CD4-positive, alpha-beta T cell treated with Interleukin-10 for 1 hour (primary cell): Measurements from ENCODE around the gene TOMM40.

Source experiments
- DNase-seq: peaks from one replicate; pipeline ENCODE4 v3.0.0-alpha.2; 2020

TOMM40 gene

DNA sequence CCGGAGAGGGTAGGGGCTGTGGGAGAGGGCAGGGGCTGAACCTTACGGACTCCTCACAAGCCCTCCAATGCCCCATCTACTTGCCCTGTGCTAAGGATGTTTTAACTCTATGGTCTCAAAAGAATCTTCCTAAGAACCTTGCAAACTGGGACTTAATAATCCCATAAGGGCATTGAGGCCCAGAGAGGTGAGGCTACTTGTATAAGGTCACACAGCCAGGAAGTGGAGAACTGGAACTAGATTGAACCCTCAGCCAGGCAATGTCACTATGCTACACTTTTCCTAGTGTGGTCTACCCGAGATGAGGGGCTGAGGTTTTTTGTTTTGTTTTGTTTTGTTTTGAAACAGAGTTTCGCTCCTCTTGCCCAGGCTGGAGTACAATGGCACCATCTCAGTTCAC lies 40.5 kb downstream of the TOMM40 start:
- no peak for DNase-seq

DNA sequence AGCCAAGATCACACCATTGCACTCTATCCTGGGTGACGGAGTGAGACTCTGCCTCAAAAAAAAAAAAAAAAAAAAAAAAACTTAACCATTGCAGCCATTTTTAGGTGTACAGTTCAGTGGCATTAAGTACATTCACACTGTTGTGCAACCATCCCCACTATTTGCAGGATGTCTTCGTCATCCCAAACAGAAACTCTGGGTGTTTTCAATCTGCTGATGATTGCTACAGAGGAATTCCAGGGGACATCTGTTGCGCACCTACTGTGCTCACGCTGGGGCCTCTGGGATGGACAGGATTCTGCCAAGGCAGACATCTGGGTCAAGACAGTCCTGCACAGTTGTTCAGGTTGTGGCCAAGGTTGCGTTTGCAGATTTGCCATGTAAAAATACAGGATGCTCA lies 48.6 kb downstream of the TOMM40 start:
- DNase-seq = no peak

DNA sequence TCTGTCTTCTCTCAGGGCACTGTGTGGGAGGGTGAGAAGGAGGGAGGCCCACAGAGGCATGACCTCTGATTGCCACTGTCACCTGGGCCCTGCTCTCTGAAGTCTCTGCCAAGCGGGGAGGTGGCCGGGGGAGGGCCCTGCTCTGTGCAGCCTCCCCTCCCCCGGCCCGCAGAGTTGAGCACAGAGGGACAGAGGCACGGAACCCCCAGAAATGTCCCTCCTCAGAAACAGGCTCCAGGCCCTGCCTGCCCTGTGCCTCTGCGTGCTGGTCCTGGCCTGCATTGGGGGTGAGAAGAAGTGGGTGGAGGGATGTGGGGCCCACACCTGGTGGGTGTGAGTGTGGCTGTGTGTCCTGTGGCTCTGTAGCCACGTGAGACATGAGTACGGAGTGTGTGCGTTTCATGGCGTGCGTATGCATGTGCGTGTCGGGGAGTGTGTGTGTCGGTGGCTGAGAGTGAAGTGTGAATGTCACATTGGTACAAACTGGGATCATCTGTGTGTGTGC lies 51.1 kb downstream of the TOMM40 start, which contains the start of gene APOC4:
APOC4 (plus strand) TSS at position 171 of the 505 bp plus-strand sequence; CDS start at position 212, 41 bp downstream.
- no peak for DNase-seq

DNA sequence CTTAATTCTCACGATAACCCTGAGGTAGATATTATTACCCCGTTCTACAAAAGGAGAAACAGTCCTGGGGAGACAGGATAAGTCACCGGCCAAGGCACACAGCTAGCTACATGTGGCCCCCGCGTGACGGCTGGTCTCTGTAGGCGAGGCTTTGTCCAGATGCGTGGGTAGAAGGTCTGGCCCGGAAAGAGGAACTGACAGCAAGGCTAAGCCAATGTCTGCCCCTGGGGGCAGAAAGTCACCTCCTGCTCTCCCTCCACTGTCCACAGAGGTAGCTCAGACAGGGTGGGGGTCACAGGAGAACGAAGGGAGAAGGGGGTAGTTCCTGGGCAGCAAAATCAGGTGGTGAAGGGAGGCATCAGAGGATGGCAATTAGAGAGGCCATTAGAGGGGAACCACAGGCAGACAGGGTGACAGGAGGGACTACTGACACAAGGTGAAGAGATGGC lies 52.8 kb downstream of the TOMM40 start:
- no peak for DNase-seq

DNA sequence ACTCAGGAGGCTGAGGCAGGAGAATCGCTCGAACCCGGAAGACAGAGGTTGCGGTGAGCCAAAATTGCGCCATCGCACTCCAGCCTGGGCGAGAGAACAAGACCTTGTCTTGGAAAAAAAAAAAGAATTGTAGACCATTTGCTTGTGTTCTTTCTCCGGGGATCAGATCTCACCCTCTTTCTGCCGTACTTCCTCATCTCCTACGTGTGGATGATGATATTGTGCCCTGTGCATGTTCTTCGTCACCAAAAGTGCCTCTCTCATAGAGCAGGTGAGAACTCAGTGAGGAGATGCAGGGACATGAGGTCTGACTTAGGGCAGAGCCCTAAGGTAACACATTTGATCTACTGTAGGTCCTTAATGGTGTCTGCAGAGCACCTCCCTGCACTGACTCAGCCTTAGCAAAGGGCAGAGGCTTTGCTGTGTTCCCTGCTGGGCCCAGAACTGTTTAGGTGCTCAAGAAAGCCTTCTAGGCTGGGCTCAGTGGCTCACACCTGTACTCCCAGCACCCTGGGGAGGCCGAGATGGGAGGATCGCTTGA lies 56.1 kb downstream of the TOMM40 start:
- DNase-seq = no peak

DNA sequence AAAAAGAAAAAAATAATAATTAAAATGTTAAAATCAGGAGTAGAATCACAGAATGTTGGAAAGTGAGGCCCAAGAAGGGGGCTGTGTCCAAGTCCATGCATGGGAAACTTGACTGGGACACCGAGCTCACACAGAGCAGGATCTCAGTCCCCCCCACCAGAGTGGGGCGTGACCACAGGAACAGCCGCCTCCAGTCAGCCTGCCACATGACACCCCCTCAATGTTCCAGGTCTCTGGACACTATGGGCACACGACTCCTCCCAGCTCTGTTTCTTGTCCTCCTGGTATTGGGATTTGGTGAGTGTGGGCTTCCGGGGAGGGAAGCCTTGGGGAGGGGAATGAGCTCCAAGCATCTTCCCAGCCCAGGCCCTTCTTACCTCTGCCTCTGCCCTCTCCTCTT lies 57.2 kb downstream of the TOMM40 start:
- no peak for DNase-seq

DNA sequence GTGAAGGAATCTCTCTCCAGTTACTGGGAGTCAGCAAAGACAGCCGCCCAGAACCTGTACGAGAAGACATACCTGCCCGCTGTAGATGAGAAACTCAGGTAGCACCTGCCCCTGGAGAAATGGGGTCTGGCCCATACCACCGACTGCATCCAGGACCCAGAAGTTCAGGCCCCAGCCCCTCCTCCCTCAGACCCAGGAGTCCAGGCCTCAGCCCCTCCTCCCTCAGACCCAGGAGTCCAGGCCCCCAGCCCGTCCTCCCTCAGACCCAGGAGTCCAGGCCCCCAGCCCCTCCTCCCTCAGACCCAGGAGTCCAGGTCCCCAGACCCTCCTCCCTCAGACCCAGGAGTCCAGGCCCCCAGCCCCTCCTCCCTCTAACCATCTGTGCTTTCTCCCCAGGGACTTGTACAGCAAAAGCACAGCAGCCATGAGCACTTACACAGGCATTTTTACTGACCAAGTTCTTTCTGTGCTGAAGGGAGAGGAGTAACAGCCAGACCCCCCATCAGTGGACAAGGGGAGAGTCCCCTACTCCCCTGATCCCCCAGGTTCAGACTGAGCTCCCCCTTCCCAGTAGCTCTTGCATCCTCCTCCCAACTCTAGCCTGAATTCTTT lies 57.8 kb downstream of the TOMM40 start:
- no peak for DNase-seq

DNA sequence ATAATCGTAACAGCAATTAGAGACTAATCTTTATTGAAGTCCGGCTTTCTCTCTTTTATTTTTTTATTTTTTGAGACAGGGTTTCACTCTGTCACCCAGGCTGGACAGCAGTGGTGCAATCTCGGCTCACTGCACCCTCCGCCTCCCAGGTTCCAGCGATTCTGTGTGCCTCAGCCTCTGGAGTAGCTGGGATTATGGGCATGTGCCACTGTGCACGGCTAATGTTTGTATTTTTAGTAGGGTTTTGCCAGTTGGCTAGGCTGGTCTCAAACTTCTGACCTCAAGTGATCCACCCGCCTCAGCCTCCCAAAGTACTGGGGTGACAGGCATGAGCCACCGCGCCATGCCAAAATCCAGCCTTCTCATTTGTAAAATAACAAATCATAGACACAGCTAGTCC lies 58.5 kb downstream of the TOMM40 start:
- no peak for DNase-seq

DNA sequence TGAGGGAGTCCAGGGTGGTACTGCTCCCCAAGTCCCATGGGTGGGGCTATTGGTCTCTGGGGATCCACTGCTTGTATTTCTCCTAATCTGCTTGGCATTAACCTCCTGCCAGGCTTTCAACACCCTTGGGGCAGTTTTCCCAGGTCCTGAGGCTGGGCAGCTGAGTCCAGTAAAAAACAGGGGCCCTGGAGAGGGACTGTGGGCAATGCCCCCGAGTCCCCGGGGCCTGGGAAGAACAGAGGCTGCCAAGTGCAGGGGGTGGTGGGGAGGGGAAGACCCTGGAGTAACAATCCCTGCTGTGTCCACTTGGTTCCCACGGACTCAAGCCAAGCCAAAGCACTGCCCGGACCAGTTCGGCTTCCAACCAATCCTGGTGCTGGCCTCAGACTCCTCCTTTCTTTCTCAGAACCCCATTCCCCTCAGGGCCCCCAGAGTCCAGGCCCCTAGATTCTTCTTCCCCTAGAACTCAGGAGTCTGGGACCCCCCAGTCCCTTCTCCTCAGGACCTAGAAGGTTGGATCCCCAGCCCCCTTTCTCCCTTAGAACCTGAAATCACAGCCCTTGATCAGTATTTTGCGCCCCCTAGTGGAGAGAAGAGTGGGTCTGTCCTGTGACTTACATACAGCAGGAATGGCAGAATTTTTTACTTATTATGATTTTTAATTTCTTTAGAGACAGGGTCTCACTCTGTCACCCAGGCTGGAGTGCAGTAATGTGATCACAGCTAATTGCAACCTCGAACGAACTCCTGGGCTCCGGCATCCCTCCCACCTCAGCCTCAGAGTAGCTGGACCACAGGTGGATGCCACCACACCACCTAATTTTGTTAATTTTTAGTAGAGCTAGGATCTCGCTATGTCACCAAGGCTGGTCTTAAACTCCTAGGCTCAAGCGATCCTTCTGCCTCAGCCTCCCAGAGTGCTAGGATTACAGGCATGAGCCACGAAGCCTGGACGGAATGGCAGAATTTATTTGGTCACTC lies 60.4 kb downstream of the TOMM40 start:
- peak; percentile 82 for DNase-seq
